ENCODE data around the gene TRAPPC6A.

- TF ChIP-seq RAD21 (IDR thresholded peaks at IDR 0.05; ENCODE audit: low read depth) (no peak), EP300 (IDR thresholded peaks at IDR 0.05; ENCODE audit: borderline replicate concordance) (no peak), FOXM1 (IDR thresholded peaks at IDR 0.05; ENCODE audit: borderline replicate concordance, low read depth) (no peak), YY1 (IDR thresholded peaks at IDR 0.05; ENCODE audit: low read depth) (no peak), REST (IDR thresholded peaks at IDR 0.05; ENCODE audit: low read depth) (no peak), ZBTB7A (IDR thresholded peaks at IDR 0.05; ENCODE audit: low read depth) (no peak)
Measured at GRCh38 chr19:45117167-45117594, 60.9 kb downstream of the TRAPPC6A start.
